ENCODE data around the gene SUSD1.
"Not testable (repeated sequence)": the region's sequence is repeated elsewhere in the genome, so short reads cannot be mapped to it uniquely, and the experiment has no call there.

SUSD1 gene

DNA sequence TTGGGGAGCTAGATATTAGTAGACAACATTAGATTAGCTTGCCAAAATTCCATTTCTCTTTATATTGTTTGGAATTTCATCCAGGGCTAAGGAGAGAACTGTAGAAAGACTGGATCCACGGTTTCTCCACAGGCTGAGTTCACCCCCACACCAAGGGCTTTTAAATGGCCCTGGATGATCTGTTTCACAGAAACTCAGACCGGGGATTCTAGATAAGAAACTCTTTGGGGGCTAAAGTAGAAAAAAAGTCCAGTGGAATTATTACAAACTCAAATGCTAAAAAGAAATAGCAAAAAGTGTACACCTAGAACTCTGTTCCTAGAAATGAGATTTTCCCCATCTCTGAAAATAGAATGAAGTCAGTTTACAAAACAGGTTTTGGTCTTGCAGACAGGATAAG is 80.9 kb downstream of the SUSD1 start:
- no peak for DNase-seq

DNA sequence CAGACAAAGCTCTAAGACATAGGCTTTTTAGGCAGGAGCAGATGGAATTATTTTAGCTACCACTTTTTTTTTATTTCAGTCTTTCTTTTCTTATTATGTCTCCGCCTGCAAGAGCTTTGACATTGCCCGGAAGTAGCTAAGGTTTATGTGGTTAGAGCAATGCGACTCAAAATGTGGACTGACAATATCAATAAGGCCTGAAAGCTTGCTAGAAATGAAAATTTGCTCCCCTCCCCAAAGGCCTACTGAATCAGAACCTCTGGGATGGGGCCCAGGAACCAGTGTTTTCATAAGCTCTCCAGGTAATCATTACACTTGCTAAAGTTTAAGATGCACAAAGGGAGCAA is 81.3 kb downstream of the SUSD1 start:
- no peak for DNase-seq

DNA sequence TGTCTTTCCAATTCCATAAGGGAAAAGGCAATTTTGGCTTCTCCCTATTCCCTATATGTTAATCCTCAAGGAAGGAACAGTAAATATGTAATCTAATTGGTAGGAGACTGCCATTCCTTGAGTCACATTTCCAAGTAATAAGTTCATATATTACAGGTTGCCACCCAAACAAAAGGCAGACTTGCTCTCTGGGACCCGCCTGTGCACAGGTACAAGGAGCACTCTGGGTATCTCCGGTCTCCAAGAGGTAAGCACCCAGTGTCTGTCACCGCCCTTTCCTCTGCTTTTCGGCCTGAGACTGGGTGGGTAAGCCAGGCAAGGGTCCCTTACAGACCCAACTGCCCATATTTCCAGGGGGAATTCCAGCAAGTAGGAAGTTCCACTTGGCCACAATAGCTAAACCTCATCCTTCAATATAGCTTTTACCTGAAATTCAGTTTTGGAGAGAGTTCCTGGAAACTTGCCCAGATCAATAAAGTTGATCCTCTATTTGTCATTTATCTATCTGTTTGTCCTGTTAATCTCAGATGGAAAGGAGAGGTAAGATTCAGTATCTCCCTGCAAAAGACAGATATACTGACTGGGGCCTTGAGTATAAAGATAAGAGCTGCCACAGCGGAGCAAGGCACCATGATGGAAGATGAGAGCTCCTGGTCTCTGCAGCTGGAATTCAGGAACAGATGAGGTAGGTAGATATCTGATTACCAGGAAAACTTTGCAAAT is 81.8 kb downstream of the SUSD1 start:
- DNase-seq, result no peak

DNA sequence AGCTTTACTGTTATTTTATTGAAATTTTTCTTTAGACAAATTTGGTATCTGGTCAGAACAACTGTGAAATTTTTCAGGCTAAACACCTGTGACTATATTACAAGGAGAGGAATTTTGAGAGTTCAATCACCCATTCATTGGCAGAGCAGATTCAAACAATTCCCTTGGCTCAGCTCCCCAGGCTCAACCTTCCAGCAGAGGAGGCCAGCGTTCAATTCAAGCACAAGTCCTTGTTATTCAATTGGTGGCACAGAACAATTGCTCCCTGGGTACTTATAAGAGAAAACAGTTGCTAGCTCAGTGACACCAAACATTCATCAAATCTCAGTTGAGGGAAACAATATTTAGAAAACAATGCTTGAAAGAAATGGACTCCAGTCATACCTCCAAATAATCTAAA is 83.3 kb downstream of the SUSD1 start:
- no peak for DNase-seq

DNA sequence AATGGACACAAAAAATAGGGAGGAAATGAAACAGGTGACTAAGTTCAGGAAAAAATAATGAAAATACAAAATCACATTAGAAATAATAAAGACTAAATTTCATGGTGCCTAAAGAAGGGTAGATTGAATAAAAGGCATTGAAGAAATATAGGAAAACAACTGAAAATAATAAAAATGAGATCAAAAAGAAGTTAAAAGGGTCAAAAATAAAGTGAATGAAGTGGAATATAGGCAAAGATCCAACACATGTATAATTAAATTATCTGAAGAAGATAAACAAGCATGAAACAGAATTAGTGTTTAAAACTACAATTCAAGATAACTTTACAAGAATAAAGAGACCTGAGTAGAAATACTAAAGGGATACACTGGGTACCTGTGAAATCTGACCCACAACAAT is 87.6 kb downstream of the SUSD1 start:
- DNase-seq, result no peak

DNA sequence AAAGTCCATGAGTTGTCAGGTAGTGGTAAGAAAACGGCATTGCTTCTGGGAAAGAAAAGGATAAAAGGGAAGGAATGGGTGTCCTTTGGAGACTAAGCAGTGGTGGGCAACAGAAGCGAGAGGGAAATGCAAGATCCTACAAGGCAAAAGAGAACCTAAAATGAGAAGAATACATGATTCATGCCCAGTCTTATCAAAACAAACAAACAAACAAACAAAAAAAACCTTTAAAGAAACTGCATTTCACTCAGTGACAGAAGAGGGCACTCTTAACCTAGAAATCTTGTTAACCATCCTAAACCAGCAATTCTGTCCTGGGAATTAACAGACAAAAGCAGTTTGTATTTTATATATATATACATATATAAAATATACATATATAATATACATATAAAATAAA is 88.5 kb downstream of the SUSD1 start:
- DNase-seq, result no peak

DNA sequence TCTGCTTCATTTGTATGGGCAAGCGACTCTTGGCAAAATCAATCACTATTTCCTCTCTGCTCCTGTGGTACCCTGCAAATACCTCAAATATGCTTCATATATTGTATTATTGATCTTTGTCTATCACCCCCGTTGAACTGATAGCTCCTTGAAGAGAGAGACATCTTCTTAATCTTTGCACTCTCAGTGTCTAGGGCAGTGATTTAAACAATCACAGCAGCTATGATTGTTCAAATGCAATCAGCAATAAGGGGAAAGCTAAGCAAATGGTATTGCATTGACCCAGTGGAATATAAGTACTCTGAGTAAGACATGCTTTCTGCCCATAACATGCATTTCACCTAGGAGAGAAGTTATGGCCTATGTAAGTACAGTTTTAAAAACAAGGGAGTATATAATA is 90.2 kb downstream of the SUSD1 start:
- DNase-seq, result no peak

DNA sequence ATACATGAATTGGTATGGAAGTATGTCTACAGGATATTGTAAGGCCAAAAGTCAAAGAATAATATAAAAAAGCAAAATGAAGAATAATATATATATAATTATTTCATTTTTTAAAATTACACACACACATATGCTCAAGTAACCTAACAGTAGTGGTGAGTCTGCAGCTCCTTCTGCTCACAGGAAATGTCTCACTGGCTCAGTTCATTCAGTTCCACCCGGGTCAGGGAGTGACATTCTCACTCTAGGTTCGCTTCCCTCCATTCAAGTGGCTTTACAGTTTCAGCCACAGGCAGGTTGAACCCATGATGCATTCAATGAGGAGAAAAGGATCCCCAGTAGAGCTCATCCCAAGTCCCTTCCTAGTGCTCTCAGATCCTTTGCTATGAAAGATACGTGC is 90.8 kb downstream of the SUSD1 start:
- DNase-seq, result no peak

DNA sequence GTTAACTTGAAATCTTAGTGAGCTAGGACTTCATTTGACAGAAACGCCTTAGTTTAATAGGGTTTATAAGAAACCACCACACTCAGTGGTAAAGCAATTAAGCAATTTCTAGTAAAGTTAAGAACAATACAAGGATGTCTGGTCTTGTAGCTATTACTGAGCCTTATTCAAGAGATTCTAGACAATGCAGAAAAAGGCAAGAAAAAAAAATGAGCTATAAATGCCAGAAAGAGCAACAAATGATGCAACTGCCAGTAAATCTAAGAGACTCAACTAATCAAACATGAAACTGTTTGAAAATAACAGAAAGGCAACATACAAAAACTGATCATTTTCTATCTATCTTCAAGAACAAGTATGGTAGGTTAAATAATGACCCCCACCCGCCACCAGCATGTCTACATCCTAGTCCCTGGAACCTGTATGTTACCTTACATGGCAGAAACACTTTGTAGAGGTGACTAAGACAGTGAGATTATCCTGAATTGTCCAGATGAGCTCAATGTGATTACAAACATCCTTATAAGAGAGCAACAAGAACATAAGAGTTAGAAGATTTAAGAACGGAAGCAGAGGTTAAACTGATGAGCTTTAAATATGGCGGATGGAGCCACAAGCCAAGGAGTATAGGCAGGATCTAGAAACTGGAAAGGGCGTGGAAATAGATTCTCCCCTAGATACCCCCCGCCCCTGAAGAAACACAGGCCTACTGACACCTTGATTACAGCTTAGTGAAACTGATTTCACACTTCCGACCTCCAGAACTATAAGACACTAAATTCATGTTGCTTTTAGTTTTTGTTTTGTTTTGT is 93.0 kb downstream of the SUSD1 start:
- no peak for DNase-seq

DNA sequence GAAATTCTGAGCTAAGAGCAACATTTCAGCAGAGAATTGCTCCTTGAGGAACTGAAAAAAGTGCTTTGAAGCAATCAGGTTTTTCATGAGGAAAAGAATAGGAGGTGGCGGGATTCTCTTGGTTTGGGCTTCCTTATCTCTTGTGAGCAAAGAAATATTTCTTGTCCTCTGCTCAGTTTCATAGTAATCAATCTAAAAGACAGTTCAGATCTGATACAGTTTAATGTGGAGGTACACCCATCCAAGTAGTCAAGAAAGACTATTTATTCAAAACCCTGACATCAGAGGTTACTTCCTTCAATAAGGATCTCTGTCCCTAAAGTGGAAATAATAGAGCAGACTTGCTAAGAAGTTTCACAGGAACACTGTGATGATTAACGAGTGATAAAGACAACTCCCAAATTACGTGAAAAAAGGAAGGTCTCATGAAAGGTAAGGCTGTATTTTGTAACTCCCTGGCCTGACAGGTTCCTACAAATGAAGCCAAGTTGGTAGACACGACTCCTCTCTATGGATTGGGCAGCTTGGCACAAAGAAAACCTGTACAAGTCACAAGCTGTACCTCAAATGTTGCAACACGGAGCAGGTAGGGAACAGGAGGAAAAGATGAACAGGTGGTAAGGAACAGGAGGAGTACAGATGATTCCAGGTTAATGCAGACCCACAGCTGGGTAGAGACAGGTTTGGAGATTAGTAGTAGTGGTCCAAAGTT is 94.1 kb downstream of the SUSD1 start:
- DNase-seq, result no peak

DNA sequence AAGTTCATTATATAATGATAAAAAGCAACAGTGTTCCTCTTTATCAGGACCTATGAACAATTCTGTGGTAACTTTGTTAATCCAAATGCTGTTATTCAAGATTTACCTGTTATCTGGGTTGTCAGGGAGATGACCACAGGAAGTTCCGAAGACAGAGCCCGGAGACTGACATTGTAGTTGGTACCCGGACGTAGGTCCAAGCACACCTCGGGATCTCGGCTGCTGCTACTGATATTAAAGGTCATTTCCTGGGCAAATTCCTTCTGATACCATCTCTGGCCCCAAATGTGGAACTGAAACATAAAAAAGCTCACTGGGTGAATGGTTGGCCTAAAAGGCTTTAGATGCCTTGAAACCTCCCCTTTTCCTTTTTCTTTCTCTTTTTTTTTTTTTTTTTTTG is 96.7 kb downstream of the SUSD1 start:
- no peak for DNase-seq

DNA sequence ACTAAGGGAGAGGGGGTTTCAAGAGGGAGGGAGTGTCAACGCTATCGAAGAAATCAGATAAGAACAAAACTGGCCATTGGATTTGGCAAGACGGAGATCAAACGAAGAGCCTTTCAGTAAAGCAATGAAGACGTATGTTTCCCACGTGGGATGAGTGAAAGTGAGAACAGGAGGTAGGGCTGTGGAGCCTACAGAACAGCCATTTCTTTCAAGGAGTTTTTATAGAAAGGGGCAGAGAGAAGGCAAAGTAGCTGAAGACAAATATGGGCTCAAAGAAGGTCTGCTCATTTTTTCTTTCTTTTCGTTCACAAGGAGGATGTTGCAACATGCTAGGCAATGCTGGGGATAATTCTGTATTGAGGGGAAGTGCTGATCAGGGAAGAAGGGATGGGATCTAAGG is 98.3 kb downstream of the SUSD1 start:
- DNase-seq, result no peak

DNA sequence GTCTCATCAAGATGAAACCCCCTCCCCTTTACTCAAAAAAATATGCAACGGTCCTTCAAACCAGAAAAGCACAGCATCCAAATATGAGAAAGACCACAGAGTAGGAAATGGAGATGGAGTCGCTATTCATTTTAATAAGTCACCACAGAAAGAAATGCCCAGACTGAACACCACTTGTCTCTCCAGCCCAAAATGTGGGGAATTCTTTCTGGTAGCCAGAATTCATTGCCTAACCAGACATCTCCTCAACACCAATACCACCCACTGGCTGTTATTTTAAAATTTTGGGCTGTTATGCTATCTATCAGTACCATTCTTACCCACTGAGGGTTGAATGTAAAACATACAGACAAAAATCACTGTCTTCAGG is 100.1 kb downstream of the SUSD1 start:
- DNase-seq, result no peak

DNA sequence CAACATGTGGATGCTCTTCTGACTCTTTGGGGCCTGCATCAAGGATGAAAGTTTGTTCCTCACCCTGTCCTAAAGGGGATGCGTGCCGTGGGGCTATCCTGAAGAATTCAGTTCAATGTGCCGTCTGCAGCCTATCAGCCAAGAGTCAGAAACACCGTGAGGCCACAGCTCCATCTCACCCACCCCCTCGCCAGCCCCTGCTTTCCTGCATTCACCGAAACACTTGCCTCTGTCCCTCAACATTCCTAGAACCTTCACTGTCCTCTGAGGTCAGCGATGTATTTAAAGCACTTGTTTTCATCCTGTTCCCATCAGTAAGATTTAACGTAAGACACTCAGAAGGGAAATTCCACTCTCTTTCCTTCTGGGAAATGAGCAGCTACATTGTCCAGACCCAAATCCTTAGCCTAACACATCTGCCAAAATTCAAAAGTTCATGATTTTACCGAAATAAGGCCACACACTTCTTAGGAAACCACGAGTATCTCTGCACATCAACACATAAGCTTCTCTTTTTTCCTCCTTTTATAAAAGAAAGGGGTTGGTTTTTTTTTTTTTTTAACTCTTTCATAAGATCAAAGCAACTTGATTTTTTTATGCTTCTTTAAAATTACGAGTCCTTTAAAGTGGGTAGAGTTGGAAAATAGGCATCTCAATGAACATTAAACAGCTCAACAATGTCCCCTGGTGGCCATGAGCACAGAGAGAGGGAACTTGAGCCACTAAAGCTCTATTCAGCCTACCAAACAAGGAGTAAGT is 100.7 kb downstream of the SUSD1 start:
- peak; percentile 65 to 73 for DNase-seq

DNA sequence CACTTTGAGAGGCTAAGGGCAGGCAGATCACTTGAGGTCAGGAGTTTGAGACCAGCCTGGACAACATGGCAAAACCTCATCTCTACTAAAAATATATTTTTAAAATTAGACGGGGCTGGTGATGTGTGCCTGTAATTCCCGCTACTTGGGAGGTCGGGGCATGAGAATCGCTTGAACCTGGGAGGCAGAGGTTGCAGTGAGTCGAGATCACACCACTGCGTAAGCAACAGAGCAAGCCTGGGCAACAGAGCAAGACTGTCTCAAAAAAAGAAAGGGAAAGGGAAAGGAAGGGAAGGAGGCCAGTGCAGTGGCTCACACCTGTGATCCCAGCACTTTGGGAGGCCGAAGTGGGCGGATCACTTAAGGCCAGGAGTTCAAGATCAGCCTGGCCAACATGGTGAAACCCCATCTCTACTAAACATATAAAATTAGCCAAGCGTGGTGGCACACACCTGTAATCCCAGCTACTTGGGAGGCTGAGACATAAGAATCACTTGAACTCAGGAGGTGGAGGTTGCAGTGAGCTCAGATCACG is 101.4 kb downstream of the SUSD1 start:
- not testable (repeated sequence) for DNase-seq

DNA sequence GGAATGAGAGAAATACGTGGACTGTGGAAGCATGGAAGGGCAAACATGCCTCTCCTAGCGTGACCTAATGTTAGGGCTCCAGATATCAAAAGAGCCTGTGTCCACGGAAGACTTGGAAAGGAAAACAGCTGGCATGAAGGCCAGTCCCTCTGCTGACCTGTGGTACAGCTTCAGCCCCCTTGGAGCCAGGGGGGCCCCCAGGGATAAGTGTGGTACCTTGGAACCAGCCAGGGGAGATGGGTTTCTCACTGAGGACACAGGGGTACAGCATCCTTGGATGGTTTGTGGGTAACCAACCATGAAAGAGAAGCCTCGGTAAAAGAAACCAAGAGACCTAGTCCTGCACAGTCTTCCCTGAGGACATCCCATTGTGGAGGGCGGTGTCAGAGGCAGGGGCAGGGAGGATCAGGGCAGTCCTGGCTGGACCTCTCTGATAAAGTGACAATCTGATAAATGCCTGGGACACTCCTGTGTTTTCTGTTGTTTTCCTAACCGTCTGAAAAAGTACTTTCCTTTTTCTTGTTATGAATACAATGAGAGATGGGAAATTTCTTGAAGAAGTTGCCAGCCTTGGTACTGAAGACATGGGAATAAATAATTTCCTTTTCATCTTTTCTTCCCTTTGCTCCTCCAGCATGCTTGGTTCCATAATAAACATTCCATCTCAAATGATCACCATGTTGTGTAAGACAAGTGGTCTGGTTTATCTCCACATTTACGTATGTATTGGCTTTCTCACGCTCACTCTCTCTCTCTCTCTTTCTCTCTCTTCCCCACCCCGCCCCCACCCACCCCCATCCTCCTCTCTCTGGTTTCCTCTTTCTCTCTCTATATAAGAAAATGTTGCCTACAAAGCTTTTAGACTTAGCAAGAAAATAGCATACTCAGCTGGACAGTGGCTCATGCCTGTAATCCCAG is 102.1 kb downstream of the SUSD1 start:
- DNase-seq, result no peak

DNA sequence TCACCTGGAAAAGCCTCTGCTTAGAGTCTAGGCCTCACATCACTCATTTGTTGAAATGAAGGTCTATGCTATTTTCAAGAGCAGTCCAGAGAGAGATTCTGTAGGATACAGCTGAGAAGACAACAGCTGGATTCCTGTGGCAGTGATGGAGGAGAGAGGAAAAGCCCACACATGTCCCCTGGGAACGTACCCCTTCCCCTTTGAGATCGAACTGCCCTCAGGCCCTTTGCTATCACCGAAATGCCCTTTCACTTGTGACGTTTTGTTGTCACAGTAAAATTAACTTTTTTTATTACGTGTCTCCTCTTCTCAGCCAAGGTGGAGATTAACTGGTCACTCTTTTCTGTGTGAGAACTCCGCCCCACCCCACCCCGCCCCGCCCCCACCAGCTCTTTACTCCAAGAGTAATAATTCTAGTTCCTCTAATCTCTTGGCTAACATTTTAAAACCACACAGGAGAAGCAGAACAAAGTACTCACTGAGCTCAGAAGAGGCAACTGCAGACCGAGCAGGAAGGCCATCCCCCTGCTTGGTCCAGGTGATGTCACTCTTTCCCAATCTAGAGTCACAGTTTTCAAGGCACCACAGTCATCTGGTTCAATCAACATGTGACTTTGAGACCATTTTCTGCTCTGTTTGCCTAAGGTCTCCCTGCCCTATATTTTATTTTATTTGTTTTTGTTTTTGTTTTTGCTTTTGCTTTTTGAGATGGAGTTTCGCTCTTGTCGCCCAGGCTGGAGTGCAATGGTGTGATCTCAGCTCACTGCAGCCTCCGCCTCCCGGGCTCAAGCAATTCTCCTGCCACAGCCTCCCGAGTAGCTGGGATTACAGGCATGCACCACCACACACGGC is 105.6 kb downstream of the SUSD1 start:
- DNase-seq, result no peak

DNA sequence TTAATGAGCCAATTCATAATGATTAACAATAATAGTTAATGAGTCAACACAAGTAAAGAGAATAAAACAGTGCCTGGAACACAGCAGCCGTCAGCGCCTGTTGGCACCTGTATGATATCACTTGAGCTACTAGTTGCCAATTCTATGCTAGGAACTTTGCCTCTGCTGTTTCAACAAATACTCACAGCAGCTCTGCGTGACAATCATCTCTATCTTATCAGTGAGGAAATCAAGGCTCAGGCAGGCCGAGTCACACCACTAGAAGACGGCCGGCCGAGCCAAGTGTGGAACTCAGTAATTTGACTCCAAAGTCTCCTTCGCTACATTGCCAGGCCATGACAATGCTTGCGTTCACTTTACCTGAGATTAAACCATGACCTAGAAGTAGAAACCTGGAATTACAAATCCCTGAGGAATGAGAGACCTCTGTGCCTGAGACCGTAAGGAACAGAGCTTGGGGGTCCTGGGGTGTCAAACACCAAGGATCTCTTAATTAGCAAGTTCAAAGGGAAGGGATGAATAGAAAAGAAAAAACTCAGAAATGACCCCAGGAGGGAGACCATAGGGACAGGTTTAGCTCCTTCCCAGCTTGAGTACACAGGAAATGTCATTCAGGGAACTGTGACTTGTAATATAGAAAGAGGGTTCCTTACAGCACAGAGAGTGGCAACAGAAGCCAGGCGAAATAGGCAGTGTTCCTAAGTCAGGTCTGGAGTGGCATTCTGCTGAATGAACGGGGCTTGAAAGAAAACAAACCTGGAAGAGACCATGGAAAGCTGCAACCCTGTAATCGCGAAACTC is 109.1 kb downstream of the SUSD1 start:
- DNase-seq, result no peak

DNA sequence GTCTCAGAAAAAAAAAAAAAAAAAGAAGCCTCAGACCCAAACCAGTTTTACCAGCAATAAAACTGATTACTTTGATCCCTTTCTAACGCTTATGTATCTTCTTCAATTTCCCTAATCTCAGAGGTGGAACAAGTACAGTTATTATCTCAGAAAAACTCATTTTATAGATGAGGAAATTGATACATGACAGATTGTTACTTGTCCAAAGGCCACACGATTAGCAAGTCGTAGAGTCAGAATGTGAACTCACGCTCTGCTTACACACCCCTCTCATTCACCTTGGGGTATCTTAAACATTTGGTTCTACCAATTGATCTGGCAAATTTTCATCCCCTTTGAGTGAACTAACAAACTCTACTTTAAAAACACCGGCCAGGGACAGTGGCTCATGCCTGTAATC is 110.2 kb downstream of the SUSD1 start:
- no peak for DNase-seq

DNA sequence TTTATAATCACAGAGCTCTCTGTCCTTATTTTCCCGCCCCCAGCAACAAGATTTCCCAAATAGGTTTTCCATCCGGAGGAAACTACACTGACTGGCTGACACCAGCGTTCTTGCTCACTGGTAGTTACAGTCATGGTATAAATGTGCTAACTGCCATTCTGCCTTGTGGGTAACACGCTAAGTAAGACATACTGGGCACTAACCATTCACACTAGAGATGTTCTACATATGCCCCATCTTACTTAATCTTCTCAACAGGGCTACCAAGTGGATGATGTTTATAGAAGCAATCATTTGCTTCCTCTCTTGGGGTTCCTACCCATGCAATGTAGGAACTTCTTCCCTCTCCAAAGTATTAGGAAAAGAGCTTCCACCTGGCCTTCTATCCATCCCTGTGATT is 111.5 kb downstream of the SUSD1 start:
- DNase-seq, result no peak
